ENCODE measurements around the gene CTDP1.

CTDP1 gene

DNA sequence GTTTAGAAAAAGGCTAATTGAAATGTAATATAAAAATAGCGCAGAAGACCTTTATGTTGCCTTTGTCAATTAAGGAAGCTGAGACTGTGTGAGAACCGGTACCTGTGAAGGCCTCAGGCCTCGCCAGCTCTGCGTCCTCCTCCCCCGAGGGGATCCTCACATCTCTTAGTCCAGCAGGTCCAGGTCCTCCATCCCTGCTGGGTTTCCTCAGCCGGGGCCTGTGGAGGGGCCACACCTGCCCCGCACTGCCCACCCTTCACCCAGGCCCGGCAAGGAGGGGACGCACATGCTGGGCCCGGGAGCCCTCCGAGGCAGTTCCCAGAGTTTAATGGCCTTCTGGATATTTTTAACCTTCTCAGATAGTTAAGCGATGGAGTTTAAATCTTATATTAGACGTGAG, 121.6 kb downstream of the CTDP1 start:
- no peak for DNase-seq

- no peak for DNase-seq
Measured at GRCh38 chr18:79801641-79802040, 122.0 kb downstream of the CTDP1 start.

DNA sequence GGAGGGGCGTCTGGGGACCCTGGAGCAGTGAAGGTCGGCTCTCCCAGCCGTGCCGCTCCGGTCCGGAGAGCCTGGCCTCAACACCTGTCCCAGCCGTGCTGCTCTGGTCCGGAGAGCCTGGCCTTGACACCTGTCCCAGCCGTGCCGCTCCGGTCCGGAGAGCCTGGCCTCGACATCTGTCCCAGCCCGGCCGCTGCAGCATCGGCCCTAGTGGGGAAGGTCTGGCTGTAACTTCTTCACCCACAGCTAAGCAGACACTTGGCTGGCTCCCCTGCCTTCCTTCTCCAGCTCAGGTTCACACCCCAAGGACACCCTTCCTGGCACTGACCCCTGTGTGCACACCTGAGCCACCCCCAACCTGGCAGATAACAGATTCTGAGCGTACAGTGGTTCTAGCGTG, 122.7 kb downstream of the CTDP1 start:
- DNase-seq, result no peak

DNA sequence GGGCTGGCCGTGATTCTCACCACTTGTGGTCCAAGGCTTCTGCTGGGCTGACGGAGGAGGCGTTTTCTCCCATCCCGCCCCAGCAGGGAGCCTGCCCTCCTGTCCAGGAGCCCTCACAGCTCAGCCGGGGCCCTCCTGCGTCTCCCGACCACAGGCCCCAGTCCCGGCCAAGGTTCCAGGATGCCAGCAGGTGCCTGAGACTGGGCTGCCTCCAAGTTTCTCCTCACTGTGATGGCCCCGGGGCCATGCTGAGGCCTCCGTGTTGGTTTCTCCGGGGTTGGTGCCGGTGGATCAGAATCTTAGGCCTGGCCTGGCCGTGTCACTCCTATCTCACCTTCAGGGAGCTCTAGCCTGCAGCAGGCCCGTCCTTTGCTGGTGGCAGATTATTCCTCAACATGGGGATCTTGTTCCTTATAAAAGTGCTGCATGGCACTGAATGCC, 124.0 kb downstream of the CTDP1 start:
- DNase-seq, result no peak
